ENCODE measurements around the gene ANTXR1. TPM values are rescaled to one million over a fixed set of nuclear protein-coding genes. Genes with fewer than 3 reads are reported as not detected.

ANTXR1 gene
- polyA plus RNA-seq, 1 experiment = 87.1 TPM

DNA sequence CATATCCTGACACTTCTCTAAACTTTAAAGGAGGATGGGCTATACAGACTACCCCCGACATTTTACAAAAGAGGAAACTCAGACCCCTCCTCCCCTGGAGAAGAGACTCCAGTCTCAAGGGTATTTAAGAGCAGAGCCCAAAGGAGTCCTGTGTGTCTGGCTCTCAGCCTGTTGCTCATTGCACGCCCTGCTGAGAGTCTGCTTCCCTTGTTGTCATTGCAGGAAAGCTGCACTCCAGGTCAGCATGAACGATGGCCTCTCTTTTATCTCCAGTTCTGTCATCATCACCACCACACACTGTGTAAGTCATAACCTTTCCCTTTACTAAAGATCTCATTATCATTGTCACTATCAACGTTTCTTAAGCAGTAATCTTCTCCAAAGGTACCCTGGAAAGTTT is 111.4 kb downstream of the ANTXR1 start:
- Histone ChIP-seq H3K27me3 (ENCODE audit: control insufficient read depth, insufficient read depth, low read length) (no peaks in the 10 kb centered on the region), H3K4me3 (ENCODE audit: low read depth, low read length) (no peak overlapping the region), H3K36me3 (ENCODE audit: control insufficient read depth, insufficient read depth, low read length) (peaks cover 15% of the 10 kb centered on the region)
- ChIA-PET POLR2A (no interaction called here), CTCF (interaction anchor here (1.5 to 2.2 kb wide), 2 partner anchors 10 kb away, joined by 4 to 8 read pairs; no protein-coding TSS in a partner anchor)
- TF ChIP-seq, protein P1, sequence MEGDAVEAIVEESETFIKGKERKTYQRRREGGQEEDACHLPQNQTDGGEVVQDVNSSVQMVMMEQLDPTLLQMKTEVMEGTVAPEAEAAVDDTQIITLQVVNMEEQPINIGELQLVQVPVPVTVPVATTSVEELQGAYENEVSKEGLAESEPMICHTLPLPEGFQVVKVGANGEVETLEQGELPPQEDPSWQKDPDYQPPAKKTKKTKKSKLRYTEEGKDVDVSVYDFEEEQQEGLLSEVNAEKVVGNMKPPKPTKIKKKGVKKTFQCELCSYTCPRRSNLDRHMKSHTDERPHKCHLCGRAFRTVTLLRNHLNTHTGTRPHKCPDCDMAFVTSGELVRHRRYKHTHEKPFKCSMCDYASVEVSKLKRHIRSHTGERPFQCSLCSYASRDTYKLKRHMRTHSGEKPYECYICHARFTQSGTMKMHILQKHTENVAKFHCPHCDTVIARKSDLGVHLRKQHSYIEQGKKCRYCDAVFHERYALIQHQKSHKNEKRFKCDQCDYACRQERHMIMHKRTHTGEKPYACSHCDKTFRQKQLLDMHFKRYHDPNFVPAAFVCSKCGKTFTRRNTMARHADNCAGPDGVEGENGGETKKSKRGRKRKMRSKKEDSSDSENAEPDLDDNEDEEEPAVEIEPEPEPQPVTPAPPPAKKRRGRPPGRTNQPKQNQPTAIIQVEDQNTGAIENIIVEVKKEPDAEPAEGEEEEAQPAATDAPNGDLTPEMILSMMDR (IDR thresholded peaks at IDR 0.05; ENCODE audit: insufficient read depth, low read depth, low read length) = no peak
- DNase-seq (ENCODE audit: low read depth) = no peak

DNA sequence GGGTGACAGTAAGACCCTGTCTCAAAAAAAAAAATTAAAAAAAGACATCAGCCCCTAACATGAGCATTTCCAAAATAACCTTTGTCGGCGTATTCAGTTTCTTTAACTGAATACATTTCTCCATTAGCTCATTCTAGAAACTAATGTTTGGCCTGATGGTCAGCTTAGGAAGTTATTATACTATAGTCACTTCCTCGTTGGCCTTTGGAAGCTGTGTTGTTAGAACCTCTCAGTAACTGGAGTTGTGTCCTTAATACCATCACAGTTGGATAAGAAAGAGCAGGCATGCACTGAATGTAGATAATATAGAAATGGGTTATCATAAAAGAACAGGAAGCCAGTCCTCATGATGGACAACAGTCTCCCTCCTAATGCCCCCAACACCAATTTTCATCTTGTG is 112.8 kb downstream of the ANTXR1 start:
- H3K27me3 ChIP-seq (ENCODE audit: control insufficient read depth, insufficient read depth, low read length) = no peaks in the 10 kb centered on the region
- TF ChIP-seq, protein P1 (IDR thresholded peaks at IDR 0.05; ENCODE audit: insufficient read depth, low read depth, low read length) = no peak
- H3K4me3 ChIP-seq (ENCODE audit: low read depth, low read length) = no peak overlapping the region
- H3K36me3 ChIP-seq (ENCODE audit: control insufficient read depth, insufficient read depth, low read length) = peaks cover 15% of the 10 kb centered on the region
- ChIA-PET POLR2A (no interaction called here), CTCF (interaction anchor here (2.2 kb wide), 1 partner anchor 9 kb away, joined by 8 read pairs; no protein-coding TSS in a partner anchor)
- DNase-seq (ENCODE audit: low read depth) = no peak

DNA sequence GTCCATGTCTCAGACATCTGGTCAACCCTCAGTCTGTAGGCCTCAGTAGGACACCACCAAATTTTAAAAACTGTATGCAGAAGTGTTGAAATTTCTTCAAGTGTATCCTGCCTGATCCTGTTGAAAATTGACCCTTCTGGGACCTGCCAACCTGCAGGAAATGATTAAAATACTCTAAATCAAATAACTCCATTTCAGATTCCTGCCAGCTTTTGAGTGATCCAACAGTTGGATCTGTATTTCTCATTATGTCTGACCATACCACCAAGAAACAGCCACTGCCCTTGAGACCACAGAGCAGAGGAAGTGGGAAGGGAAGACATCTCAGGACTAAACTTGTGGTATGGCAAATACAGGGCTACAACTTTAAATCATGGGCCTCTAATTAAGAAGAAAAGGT is 113.4 kb downstream of the ANTXR1 start:
- ChIA-PET POLR2A (no interaction called here), CTCF (interaction anchor here (2.2 kb wide), 1 partner anchor 8 kb away, joined by 8 read pairs; no protein-coding TSS in a partner anchor)
- Histone ChIP-seq H3K27me3 (ENCODE audit: control insufficient read depth, insufficient read depth, low read length) (no peaks in the 10 kb centered on the region), H3K36me3 (ENCODE audit: control insufficient read depth, insufficient read depth, low read length) (peaks cover 15% of the 10 kb centered on the region), H3K4me3 (ENCODE audit: low read depth, low read length) (no peak overlapping the region)
- TF ChIP-seq, protein P1 (IDR thresholded peaks at IDR 0.05; ENCODE audit: insufficient read depth, low read depth, low read length) = no peak
- DNase-seq (ENCODE audit: low read depth) = no peak

DNA sequence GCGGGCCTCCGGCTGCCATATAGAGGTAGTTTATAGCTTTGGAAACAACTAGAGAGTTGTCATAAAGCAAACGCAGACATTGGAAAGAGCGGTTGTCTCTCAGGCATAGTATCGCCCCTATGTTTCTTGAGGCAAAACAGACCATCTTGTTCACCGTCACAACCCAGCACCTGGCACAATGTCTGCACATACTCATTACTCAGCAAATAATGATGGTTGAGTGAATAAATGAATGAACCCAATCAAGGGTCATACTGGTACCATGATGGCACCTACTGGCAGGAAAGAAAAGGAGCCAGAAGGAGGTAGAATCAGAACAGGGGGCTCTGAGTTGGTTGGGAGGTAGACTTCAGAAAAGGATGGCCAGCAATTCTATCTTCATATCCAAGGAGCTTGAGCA is 118.5 kb downstream of the ANTXR1 start:
- no peak overlapping the region for H3K4me3 ChIP-seq (ENCODE audit: low read depth, low read length)
- H3K27me3 ChIP-seq (ENCODE audit: control insufficient read depth, insufficient read depth, low read length) = no peaks in the 10 kb centered on the region
- CTCF ChIA-PET = no interaction called here
- POLR2A ChIA-PET = no interaction called here
- peaks cover 11% of the 10 kb centered on the region for H3K36me3 ChIP-seq (ENCODE audit: control insufficient read depth, insufficient read depth, low read length)
- DNase-seq (ENCODE audit: low read depth) = no peak
- TF ChIP-seq, protein P1 (IDR thresholded peaks at IDR 0.05; ENCODE audit: insufficient read depth, low read depth, low read length) = no peak

DNA sequence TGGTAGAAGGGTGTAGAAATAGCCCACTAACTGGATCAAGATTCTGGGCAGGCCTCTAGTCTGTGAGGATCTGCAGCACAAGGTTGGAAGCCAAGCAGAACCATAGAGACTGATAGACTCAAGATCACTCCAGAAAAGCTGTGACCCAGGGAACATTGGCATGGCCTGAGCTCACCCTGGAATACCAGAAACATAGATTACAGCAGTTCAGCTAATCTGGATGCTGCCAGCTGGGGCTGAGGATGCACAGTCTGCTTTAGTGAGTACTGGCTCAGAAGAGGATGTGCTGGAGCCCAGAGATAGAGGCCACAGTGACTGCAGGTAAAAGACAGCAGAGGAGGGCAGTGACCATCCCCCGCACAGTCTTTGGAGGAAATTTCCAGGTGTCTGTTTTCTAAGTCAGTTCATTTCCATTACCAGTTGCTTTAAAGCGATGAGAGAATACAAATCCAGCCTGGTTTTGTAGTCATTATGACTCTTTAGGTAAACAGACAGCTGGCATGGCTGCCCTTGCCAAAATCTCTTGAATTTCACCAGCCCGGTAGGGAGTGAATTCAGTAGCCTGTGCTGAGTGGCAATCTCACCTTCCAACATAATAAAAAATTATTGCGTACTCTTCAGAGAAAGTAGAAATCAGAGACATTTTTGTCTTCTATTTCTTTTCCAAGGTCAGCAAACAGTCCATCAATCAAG is 119.2 kb downstream of the ANTXR1 start:
- H3K36me3 ChIP-seq (ENCODE audit: control insufficient read depth, insufficient read depth, low read length) = peaks cover 9% of the 10 kb centered on the region
- CTCF ChIA-PET = no interaction called here
- no peak overlapping the region for H3K4me3 ChIP-seq (ENCODE audit: low read depth, low read length)
- TF ChIP-seq, protein P1 (IDR thresholded peaks at IDR 0.05; ENCODE audit: insufficient read depth, low read depth, low read length) = no peak
- no peak for DNase-seq (ENCODE audit: low read depth)
- POLR2A ChIA-PET = no interaction called here
- no peaks in the 10 kb centered on the region for H3K27me3 ChIP-seq (ENCODE audit: control insufficient read depth, insufficient read depth, low read length)

Data from BJ (cell line).